GM19023 (cell line): ENCODE results near the gene NMNAT3.

Source experiments
- ATAC-seq: cut with Tn5 transposase; IDR thresholded peaks from one replicate; pipeline ENCODE4 v1.9.1; 2021; ENCODE audit warnings: mild to moderate bottlenecking, moderate library complexity; ENCODE audit not compliant: unreplicated experiment

The NMNAT3 gene

DNA sequence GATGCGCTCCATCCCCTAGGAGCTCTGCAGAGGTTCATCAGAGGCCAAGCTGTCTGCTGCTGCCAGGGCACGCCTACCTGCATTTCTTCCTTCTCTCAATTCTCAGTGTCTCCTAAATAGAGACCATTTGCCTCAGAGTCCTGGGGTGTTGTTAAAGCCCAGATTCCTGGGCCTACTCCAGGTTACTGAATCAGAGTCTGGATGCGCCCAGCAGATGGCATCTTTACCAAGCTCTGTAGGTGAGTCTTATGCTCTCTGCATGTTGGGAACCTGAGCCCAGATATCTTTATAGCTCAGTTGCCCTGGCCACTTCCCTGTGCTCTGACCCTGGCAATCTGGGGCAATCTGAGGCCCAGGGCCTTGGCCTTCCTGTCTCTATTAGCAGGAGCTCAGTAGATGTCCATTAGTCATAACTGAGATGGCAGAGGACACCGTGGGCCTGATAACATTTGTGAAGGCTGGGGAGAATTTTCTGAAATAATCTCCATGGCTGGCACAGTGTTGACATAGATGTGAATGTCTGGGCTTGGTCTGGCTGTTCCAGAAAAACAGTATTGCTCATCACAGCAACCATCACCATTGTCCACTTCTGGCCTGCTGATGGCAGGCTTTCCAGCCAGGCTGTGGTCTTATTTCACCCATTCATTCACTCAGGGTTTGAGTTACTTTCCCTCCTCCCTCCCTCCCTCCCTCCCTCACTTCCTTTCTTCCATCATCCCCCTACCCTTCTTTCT, 125.0 kb downstream of the NMNAT3 start:
- no peak for ATAC-seq

DNA sequence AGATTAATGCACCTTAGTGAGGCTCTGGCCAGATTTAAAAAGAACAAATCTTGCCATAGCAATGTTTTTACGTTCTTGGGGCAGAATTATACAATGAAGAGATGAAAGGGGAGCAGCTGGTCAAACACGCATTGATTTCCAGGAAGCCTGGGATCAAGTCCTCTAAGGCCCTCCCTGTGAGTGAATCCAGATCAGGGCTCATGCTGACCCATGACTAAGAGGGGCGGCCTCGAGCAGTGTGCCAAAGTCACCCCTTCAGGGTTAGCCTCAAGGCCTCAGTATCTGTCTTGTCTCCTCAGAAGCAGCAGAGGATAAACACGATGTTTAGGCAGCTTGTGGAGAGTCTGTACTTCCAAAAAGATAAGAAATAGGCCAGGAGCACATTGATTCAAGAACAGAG, 129.0 kb downstream of the NMNAT3 start:
- no peak for ATAC-seq

DNA sequence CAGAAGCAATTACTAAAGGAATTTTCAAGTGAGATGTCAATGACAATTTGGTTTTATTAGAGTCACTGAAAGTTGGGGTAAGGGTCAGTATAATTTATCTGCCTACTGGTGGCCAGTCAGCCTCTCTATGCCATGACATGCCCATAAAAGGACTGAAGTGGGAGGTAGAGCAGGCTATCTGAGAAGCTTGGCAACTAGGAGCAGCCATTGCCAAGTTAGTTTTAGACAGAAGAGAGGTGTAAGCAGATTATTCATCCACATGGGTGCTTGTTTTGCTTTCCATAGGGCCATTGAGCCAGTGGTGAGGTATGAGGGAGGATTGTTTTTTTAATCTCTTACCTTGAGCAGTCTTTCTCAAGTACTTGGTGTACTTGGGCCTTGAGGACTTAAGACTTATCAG, 130.1 kb downstream of the NMNAT3 start:
- ATAC-seq: no peak

DNA sequence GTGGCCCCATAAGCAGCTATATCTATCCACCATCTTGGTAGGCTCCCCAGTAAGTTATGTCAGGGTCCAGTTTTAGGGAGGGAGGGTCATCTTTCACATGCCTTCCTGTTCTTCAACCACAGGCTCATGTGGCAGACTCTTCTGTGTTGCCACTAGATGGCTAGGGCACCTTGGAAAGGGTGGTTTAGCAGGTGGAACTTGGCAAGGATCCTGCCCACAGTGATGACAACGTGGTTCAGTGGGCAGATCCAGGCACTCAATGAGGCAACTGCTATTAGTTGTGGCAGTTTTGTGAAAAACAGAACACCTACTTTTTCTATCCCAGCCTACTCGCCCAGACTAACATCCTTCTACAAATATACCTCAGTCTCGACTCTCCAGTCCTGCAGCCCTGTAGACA, 131.0 kb downstream of the NMNAT3 start:
- ATAC-seq: no peak

DNA sequence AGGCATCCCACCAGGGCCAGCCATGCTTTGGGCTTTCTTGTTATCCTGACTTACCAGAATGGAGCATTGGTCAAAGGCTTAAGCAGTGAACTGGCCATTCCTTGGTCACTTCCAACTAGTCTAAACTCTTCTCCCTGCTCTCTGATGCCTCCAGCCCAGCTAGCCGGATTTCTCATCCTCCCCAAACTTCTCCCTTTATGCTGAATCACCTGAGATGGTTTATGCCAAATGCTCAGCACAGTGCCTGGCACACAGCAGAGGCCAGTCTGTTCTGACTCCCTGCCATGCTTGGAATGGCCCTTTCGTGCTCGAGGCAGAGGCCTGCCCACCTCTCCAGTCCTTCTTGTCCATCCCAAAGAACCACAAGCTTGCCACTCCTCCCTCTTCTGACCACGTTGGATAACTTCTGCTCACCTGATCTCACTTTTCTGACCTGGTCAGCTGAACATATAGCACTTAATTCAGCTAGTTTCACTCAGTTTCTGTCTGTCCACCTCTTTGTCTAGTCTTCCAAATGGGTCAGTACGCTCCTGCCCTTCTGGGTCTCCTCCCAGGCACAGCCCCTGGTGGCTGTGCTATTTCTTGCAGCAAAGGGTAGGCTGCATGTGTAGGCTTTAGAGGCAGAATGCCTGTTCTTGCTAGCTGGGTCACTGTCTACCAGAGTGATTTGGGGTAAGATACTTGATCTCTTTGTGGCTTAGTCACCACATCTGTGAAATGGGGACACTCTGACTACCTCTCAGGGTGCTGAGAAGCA, 136.1 kb downstream of the NMNAT3 start:
- no peak for ATAC-seq

DNA sequence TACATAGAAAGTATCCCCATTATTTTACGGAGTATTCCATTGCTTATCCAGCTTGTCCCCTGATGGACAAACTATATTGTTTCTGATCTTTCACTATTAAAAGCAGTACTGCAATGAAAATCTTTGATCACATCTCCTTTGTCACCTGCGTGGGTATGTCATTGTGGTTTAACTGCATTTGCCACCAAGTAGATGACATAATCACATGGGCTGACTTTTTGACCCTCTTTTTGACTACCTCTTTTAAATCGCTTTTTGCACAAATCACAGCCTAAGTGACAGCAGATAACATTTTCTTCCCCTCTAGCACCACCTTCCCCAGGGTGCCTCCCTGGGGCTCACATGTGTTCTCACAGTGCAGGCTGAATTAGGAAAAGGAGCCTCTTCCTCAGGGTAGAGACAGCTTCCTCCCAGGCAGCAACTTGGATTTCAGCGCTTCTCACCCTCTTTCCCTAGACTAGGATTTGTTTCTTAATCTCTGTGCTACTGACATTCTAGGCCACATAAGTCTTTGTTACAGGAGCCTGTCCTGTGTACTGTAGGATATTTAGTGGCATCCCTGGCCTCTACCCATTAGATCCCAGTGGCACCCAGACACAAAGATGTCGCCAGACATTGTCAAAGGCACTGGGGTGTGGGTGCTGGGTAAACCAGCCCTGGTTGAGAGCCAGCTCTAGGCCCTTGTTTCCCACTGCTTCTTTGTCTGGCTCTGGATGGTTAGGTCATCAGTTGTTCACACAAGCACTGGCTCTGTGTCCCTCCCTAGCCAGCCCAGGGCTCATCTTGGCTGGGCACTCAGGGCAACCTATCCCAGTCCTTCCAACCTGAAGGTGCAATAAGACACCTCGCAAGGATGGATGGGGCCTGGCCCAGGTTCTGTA, 136.9 kb downstream of the NMNAT3 start:
- no peak for ATAC-seq

DNA sequence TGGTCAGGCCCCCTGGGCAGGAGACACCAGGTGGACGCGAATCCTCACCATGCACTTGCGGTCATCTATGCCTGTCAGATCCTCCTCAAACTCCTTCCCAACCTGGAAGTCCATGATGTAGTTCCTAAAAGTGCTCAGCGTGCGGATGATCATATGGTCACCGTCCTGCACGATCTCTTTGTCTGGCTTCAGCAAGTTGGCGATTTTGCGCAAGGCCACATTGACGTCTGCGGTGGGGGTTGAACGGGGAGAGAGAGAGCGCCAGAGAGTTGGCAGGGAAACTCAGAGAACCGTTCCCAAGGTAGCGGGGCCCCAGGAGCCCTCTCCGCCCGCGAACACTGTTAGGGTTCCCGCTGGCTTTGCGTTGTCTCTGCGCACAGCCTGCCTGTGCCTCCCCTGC, 139.0 kb downstream of the NMNAT3 start:
- ATAC-seq: no peak

DNA sequence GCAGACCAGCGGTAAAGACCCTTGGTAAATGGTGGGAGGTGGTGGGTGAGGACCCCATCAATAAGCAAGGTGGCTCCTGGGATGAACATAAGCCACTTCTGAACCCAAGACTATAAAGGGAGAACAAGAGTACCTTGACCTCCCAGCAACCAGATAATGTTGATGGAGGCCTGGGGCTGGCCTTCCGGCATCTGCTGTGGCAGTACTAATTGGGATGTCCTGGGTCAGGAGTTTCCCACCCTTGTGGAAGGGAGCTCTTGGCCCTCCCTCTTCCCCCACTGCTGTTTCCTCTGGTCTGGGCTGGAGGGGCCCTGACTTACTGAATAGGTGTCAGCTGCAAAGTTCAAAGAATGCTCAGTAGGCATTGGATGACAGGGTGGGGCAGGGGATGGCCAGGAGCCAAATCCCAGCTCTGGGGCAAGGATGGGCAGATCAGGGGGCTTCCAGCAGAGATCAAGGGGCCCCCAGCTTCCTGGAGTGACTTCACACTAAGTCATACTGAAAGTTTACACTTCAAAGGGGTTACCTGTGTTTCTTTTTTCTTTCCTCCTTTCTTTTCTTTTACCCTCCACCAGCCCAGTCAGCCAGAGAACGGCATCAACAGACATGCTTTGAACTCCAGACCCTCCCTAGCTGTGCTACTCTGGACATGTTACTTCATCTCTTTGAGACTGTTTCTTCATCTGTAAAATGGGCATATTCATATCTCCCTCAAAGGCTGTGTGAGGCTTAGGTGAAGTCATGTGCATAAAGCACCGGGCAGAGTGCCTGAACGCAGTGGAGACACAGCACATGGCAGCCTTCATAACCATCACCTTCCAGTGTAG, 139.8 kb downstream of the NMNAT3 start:
- no peak for ATAC-seq

DNA sequence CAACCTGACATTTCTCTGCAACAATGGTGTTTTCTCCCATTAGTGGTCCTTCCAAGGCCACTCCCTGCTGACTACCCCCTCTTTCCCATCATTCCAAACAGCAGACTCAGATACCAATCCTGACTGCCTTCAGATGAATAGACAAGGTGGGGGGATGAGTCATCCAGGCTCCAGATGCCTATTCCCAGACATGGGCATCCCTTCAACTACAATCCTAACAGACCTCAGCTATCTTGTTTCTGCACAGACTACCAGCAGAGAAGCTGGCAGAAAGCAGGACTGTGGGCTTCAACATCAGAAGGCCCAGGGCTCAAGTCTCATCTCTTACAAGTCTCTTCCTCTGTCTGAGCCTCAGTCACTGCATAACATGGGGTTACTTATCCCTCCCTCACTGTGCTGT, 140.4 kb downstream of the NMNAT3 start:
- no peak for ATAC-seq

DNA sequence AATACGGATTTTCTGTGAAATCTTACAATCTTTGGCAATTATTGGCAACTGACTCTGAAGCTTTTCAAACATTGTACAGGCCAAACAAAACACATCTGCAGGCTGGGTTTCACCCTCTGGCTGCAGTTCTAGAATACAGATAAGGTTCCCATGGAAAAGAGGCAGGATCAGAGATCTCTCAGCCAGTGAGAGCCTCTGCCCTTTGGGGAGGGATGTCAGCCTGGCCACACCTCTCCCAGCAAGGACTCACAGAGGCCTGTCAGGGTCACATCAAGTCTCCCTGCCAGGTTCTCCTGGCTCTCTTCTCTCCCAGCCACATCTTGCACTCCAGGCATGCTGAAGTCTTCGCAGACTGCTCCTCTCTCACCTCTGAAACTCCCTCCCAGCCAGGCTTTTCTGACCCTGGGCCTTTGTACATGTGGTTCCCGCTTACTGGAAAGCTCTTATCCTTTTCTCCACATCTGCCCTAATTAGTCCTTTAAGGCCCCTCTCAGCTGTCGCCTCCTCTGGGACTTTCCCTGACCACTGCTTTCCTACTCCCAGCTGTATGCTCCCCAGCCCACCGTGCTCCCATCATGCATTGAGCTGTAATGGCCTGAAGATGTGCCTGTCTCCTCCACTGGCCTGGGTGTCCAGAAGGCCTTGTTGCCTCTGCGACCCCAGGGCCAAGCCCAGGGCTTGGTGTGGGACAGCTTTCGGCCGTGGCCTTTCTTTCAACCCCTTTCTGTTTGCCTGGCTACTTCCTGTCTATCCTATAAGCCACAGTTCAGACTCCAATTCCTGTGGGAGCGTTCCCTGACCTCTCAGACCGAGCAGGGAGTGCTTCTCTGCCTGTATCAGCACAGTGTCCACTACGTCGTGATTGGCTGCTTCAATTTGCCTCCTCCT, 142.5 kb downstream of the NMNAT3 start:
- no peak for ATAC-seq

DNA sequence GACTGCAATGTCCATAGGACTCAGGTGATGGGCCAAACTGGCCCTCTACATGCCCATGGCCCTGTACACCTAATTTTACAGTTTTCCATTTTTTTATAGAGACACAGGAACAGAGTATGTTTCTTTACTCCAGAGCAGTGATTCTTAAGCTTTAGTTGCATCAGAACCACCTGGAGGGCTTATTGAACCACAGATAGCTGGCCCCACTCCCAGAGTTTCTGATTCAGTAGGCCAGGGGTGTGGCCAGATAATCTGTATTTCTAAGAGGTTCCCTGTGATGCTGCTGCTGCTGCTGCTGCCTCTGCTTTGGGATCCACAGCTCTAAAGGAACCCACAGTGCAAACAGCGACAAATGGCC, 143.3 kb downstream of the NMNAT3 start:
- no peak for ATAC-seq

DNA sequence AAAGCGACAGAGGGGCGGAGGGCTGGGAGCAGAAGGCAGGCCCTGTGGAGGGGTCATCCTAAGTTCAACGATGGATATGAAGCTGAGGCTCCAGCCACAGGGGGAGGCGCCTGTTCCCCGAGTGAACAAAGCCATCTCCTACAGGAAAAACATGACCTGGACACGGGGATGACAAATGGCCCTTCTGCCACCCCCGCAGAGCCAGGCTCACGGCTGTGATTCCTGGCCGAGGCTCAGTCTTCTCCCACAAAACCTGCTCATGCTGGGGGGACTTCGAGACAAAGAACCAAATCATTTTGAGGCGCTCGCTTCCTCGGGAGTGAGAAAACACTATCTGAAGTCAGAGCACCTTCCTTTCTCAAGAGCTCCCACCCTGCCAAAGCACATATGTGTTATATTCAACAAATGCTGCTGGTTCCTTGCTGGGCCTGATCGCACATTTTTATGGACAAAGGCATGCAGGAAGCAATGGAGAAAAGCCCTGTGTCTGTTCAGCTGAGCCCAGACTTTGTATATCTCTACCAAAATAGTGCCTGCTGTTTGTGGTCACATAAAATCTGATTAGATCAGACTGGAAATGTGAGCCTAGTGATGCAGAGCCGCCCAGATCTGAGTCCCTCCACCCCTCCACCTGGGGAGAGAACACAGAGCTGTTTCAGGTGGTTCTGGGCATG, 143.9 kb downstream of the NMNAT3 start:
- ATAC-seq: no peak

DNA sequence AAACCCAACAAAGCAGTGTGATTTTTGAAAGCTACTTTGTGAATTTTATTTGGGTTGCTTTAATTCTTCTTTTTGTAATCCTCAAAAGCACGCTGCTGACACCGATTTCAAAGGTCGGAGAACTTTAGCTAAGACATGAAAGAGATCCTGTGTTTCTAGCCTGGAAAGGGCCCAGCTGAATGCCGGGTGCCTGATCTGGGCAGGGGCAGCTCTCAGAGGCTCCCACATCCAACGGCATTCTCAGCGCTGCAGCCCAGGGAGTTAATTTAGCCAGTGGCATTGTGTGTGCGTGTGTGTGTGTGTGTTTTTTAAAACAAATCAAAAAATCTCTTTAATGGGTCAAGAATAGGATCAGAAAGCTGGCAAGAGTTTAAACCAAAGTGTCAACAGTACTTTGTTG, 144.8 kb downstream of the NMNAT3 start:
- ATAC-seq: no peak

DNA sequence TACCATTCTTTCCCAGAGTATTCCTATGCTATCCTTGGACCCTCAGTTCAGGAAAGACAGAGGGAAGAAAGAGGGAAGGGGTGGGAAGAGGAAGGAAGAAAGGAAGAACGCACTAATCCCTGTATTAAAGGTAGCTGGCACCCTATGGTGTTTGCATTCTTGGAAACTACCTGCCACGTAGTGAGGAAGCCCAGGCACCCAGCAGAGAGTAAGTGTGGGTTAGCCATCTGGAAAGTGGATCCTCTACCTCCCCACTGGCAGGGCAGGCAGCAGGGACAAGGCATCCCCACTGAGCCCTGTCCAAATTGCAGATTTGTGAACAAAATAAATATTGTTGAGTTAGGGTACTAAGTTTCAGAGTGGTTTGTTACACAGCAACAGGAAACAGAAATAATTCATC, 147.1 kb downstream of the NMNAT3 start:
- ATAC-seq: no peak

DNA sequence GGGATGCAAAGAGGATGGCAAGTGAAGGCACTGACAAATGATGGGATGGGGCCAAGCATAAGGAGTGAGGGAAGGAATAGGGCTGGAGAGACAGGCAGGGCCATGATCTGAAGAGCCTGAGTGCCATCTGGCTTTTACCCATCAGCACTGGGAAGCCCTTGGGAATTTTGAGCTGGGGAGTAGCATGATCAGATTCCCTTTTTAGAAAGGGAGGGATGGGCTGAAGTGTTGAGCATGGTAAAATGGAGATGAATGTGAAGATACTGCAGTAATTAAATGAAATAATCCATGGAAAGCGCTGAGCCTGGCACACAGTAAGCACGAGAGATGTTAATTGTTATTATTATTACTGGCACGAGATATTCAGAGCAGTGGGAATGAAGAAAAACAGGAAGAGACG, 148.1 kb downstream of the NMNAT3 start:
- no peak for ATAC-seq

DNA sequence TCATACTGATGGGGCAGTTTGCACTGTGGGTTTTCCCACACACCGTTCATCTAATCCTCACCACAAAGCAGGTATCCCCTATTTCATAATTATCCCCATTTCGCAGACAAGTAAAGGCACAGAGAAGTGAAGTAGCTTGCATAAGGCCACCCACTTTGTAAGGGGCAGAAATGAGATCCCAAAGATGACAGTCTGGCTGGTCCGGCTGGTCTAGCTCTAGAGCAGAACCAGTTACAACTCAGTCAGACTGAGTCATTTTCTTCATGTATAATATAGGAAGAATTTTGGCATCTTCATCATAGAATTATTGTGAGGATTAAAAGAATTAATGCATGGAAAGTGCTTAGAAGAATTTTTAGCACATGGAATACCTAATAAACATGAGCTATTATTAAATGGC, 148.8 kb downstream of the NMNAT3 start:
- no peak for ATAC-seq

DNA sequence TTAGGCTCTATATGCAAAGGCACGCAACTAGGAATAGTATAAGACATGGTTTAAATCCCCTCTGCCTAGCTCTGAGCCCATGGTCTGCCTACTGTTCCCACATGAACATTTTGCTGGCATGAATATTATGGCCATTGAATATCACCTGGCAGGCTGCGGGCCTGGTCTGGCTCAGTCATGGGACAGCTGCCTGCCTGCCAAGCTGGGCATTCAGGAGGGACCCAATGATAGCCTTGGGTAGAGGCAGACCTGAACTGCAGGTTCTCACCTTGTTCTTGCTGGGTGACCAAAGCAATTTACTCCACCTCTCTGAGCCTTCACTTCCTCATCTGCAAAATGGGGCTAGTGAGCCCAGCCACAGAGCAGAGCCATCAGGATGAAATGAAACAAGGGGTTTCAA, 149.5 kb downstream of the NMNAT3 start:
- ATAC-seq: no peak

DNA sequence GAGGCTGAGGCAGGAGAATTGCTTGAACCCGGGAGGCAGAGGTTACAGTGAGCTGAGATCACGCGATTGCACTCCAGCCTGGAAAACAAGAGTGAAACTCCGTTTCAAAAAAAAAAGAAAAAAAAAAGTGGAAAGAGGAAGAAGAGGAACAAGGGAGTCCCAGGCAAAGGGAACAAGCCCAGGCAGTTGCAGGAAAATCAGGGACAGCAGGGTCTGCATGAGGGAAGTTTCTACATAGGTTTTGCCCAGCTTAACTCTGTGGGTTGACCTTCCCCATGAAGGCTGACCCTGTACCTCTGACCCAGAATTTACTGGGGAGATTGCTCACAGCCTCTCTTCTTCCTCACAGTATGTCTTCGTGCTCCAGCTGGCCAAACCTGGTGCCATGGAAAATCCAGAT, 150.5 kb downstream of the NMNAT3 start:
- ATAC-seq: no peak

DNA sequence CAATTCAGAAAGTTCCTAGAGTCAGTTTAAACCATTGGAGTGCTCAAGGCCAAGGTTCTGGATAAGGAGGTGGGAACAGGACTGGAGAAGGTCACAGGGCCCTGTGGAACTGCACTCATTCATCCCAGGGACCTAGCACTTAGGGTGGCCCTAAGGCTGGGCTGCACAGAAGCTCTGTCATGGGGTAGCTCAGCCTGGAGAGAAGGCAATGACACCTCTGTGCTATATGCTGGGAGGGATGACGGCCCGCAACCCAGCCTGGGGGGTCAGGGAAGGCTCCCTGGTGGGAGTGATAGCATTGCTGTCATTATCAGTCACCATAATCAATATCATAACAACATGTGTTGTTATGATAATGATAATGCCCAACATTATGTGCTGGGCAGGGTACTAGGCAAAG, 151.6 kb downstream of the NMNAT3 start:
- ATAC-seq: no peak
